ENCODE data around the gene PRB2.
"Not testable (repeated sequence)": the region's sequence is repeated elsewhere in the genome, so short reads cannot be mapped to it uniquely, and the experiment has no call there.

PRB2 gene

DNA sequence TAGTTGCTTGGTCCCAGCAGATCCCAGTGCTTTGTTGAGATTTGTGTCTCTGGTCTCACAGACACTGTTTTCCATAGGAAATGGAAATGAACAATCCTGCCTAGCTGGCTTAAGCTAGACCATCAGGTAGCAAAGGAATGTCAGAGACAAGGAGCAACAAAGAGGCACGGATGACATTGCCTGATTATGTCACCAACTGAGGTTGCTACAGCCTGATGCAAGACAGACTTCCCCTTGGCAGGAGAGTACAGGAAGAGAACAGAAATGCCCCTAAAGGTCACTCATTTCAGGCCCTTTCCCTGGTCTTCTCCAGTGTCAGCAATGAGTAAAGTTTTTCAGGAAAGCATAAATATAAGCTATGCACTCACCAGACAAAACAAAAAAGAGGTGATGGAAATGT lies 2.0 kb upstream of the PRB2 start:
- no peak for DNase-seq (ENCODE audit: low spot score)
- no peak for TF ChIP-seq CTCF (IDR thresholded peaks at IDR 0.05; ENCODE audit: borderline replicate concordance, control extremely low read depth, extremely low read depth, insufficient read depth, missing control alignments)
- in situ Hi-C loops (cut with MboI; ENCODE audit: low sequenced_read_pairs, unreplicated experiment) = no loop called here

GRCh38 chr12:11391456-11391855 lies 3.9 kb downstream of the PRB2 start:
- DNase-seq (ENCODE audit: low spot score) = not testable (repeated sequence)

GRCh38 chr12:11377420-11377819 lies 17.9 kb downstream of the PRB2 start:
- DNase-seq (ENCODE audit: low spot score); in situ Hi-C loops (cut with MboI; ENCODE audit: low sequenced_read_pairs, unreplicated experiment): not testable (repeated sequence)

More at GRCh38 chr12:11391456-11391855, 3.9 kb downstream of the PRB2 start:
- in situ Hi-C loops (cut with MboI; ENCODE audit: low sequenced_read_pairs, unreplicated experiment) = not testable (repeated sequence)

- no peak for TF ChIP-seq CTCF (IDR thresholded peaks at IDR 0.05; ENCODE audit: borderline replicate concordance, control extremely low read depth, extremely low read depth, insufficient read depth, missing control alignments)
- DNase-seq (ENCODE audit: low spot score) = no peak
- in situ Hi-C loops (cut with MboI; ENCODE audit: low sequenced_read_pairs, unreplicated experiment) = no loop called here
These were observed 34.2 kb downstream of the PRB2 start for GRCh38 chr12:11361151-11361550.

DNA sequence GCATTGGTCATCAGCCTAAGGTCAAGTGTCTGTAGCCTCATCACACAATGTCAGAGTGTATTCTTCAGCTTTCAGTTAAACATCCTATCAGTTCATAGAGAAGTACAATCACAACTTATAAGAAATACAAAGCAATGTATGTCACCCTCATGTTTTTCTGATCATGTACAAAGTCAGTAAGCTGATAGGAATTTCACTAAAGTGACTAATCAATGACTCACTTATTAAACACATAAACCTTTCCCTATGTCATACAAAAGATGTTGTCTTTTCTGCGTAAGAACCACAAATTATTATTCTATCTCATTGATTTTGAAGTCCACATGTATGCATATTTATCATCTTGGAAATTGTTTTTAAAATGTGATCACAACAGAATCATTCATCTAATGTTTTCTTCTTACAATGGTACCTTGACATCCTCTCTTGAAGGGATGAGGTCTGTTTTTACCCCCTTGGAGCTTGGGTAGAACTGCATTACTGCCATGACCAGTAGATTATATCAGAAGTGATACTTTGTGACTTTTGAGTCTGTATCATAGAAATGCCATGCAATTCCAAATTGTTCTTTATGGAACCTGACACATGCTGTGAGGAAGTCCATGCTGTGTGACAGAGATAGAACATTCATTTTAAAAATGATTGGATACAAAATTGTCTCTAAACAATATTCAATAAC lies 35.0 kb downstream of the PRB2 start:
- in situ Hi-C loops (cut with MboI; ENCODE audit: low sequenced_read_pairs, unreplicated experiment); DNase-seq (ENCODE audit: low spot score): not testable (repeated sequence)

- in situ Hi-C loops (cut with MboI; ENCODE audit: low sequenced_read_pairs, unreplicated experiment); DNase-seq (ENCODE audit: low spot score): not testable (repeated sequence)
These were observed 43.6 kb downstream of the PRB2 start for GRCh38 chr12:11351736-11352135.

- DNase-seq (ENCODE audit: low spot score) = no peak
- TF ChIP-seq CTCF (IDR thresholded peaks at IDR 0.05; ENCODE audit: borderline replicate concordance, control extremely low read depth, extremely low read depth, insufficient read depth, missing control alignments) = no peak
- in situ Hi-C loops (cut with MboI; ENCODE audit: low sequenced_read_pairs, unreplicated experiment) = no loop called here
These were observed 46.9 kb downstream of the PRB2 start for GRCh38 chr12:11348439-11348838.

GRCh38 chr12:11347810-11348209 lies 47.6 kb downstream of the PRB2 start:
- in situ Hi-C loops (cut with MboI; ENCODE audit: low sequenced_read_pairs, unreplicated experiment) = no loop called here
- no peak for TF ChIP-seq CTCF (IDR thresholded peaks at IDR 0.05; ENCODE audit: borderline replicate concordance, control extremely low read depth, extremely low read depth, insufficient read depth, missing control alignments)
- DNase-seq (ENCODE audit: low spot score) = no peak

GRCh38 chr12:11344500-11344899 lies 50.9 kb downstream of the PRB2 start:
- no peak for TF ChIP-seq CTCF (IDR thresholded peaks at IDR 0.05; ENCODE audit: borderline replicate concordance, control extremely low read depth, extremely low read depth, insufficient read depth, missing control alignments)
- no peak for DNase-seq (ENCODE audit: low spot score)
- in situ Hi-C loops (cut with MboI; ENCODE audit: low sequenced_read_pairs, unreplicated experiment) = no loop called here

Measured in GM13976 (cell line).